Activated T-cell treated with anti-CD3 and anti-CD28 coated beads, Interleukin-2, amount 50 U/mL, for 1 hour (primary cell): Measurements from ENCODE around the gene IGSF8.

Experiments
- DNase-seq: peaks from one replicate; pipeline ENCODE4 v3.0.0-alpha.2; 2020

The IGSF8 gene

GRCh38 chr1:160103658-160104408 is 5.4 kb upstream of the IGSF8 start:
- no peak for DNase-seq

GRCh38 chr1:160101717-160102522 is 3.5 kb upstream of the IGSF8 start:
- no peak for DNase-seq

DNA sequence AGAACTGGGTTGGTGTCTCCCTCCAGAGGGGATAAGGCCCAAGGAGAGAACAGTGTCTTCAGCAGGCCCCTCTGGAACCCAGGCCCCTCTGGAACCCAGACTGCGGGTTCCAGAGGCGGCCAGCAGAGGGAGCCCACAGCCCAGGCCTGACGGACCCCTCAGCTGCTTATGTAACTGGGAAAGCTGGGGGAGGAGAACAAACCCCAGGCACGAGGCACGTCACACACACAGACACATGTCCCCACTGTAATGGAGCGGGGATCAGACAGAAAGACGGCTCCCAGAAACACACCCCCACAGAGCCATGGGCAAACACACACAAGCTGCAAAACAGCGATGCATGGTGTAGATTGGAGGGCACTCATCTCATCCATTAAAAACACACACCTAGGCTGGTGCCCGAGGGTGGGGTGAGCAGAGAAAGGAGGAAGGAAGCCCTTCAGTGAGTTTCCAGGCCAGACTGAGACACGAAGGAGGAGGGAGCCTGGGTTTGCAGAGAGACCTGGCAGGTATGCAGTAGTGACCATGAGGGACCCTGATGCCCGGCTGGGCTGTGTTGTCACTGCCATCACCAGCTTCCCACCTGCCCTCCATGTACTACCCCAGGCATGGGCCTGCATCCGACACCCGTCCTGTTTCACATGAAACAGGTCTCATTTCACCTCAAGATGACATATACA is 2.8 kb upstream of the IGSF8 start:
- DNase-seq: peak; percentile 79

DNA sequence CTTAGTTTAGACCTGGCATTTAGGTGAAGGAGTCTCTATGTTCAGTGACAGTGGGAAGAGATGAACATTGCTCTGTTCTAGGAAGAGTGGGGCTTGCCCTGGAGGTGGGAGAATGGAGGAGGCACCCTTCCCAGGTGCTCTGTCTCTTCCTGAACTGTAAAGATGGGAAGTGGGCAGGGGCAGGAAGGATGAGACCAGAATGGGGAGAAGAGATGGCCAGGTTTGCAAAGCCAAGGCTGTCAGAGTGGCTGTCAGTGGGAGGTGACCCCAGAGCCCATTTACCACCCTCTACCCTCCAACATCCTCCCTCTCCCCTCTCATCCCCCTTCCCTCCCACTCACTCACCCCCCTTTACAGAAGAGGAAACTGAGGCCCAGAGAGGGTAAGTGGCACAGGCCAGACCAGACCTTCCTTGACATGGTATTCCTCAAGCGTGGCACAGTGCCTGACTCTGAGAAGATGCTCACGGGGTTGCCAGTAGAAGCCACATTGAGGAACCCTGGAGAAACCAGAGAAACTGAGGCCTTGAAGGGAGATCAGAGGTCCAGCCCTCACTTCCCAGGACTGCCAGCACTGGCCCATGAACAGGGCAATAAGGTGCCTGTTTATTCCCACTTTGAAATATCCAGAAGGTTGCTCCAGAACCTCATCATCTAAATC is 1.4 kb upstream of the IGSF8 start:
- no peak for DNase-seq

- DNase-seq: peak; percentile 99
These were observed 588 bp upstream of the IGSF8 start for GRCh38 chr1:160098852-160099561.

DNA sequence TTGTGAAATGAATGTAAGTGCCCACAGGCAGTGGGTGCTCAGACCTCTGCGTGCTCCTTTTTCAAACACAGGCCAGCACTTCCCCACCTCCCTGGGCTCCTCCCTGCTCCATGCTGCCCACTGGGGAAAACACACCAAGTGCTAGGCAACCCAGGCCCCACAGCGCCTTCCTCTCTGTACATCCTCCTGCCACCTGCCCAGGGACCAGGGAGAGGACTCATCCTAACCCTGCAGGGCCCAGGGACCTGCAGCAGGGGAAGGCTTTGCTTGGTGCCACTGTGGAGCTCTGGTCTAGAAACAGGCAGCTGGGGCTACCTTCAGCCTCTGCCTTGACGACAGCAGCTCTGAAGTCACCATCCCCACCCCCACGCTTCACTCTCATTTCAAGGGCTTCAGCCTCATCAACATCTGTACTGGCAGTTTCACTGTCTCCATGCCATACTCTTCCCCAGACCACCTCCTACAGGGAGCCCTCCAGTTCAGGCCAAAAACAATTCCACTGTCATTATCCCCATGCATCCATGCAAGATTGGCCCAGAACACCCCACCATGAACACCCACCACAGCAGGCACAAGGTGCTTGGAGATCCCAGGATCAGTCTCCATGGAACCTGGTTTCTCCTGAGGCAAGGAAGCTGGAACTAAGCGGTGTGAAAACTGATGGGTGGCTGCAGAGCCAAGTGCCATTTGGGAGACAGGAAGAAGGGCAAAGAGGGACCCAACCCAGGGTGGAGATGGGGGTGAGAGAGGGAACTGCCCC is 1.1 kb downstream of the IGSF8 start:
- no peak for DNase-seq

DNA sequence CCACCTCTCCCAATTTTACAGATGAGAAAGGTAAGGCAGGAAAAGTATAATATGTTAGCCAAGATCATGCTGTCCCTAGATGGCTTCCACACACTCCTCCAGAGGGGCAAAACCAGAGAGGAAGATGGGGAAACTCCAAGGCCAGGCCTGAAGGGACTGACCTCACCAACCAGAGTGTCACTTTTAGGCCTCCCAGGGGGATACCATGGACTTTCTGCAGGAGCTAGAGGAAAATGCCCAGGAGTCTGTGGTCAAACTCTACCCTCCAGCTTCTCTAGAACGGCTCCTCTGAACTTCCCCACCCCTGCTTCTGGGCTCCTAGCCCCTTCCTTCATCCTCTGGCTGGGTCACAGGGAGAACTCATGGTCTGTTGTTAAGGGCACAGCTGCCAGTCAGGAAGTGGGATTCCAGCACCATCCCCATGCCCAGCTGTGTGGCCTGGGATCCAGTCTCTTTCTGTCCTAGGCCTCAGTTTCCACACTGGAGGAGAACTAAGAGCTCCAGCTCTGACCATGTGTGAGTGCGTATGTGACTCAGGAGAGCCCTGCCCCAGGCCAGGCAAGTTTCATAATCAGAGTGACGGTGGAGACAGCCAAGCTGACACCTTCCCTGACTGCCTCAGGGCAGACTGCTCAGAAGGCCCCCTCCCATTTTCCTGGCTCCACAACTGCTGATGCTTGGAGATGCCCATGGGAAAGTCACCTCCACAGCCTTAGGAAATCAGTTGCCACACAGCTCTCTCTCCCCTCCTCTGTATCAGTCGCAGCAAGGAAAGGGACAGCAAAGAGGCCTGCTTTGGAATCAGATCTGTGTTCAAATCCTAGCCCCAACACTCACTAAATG is 1.9 kb downstream of the IGSF8 start:
- no peak for DNase-seq

DNA sequence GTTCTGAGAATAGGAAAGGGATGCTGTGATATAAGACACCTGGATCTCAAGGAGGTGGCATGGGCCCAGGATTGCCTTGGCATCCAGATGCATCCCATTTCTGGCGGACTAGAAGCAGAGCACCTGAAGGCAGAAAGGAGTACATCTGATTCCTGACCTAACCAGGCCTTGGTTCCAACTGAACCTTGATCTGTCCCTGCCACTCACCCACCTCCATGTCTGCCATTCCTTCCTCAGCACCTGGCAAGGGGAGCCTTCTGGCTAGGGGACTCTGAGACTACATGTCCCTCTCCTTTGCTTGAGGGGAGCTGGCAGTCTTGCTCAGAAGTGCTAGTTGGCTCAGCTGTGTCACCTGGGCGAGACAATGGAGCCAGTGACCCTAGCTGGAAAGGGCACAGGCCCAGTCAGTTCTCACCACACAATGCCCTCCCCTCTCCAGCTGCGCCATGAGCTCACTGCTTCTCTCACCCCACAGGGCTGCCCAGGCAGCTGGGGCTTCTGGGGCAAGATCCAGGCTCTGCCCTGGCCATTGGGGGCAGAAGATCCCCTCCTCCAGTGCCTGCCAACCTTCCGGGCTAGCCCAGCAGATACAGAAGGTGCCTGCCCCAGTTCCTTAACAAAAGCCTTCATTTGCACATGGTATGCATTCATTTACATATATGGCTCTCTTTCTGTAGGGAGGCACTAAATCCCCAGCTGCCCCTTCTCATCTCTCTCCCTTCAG is 2.9 kb downstream of the IGSF8 start:
- DNase-seq: no peak

- DNase-seq: no peak
These were observed 3.6 kb downstream of the IGSF8 start for GRCh38 chr1:160094806-160095205.

GRCh38 chr1:160094291-160094625 is 4.2 kb downstream of the IGSF8 start:
- DNase-seq: no peak

- DNase-seq: no peak
These were observed 4.7 kb downstream of the IGSF8 start for GRCh38 chr1:160093624-160094290.

DNA sequence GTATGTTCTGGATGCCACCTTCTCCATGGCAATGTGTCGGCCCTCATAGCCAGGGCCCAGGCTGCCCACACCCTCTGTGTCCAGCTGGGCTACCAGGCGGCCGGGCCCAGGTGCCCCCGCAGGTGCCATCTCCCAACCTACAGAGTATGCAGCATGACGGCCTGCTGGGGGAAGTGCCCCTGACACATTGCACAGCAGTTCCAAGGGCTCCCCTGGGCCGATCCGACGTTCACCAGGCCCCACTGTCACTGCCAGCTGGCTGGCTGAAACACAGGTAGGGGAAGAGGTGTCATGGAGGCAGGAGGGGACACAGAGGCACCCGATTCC is 5.4 kb downstream of the IGSF8 start:
- DNase-seq: no peak

DNA sequence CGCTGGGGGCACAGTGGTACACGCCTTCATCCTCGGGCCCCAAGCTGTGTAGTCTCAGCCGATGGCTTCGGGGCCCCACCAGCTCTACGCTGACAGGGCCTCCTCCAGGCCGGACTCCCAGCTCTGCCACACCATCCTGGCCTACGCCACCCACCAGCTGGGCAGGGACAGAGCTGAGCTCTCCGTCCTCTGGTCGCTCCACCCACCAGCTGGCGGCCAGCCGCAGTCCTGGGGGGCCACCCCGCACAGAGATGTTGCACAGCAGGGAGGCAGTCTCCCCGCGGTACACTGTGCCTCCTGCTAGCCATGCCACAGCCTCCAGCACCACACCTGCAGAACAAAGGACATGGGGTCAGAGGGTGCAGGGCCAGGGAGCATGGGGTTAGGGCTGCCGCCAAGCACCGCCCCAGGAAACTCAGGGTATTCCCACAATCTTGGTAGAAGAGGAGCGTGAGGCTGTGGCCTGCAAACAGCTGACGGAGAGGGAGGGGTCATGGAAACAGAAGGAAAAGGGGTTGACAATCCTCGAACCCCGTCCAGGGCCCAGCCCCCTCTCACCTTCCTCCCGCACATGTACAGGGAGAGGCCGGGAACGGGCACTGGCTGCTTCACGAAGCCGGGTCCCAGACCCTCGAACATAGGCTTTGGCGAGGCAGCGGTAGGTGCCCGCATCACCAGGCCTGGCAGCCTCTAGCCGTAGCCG is 5.9 kb downstream of the IGSF8 start:
- no peak for DNase-seq

- no peak for DNase-seq
These were observed 6.7 kb downstream of the IGSF8 start for GRCh38 chr1:160091666-160092223.

GRCh38 chr1:160090760-160091159 is 7.7 kb downstream of the IGSF8 start:
- DNase-seq: no peak

- no peak for DNase-seq
These were observed 8.5 kb downstream of the IGSF8 start for GRCh38 chr1:160089883-160090282.

GRCh38 chr1:160087118-160087662 is 11.2 kb downstream of the IGSF8 start:
- no peak for DNase-seq

DNA sequence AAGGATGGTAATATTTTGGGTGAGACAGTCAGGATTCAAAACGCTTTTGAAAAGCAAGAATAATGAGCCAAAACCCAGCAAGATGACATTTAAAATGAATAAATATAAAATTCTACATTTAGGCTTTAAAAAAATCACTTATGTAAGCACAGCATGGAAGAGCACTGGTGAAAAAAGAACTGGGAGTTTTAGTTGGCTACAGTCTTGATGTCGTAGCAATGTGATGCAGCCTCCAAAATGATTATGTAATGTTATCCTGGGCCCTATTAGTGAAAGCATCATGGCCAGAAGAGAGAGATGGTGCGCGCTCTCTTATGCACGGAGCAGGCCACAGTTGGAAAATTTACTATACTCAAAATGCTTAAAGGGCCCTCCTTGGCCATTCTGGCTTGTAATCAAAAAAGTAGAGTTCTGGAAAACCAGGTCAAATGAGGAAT is 11.9 kb downstream of the IGSF8 start:
- no peak for DNase-seq
